Thyroid gland (tissue), 4 donors: ENCODE results near the gene PIP5K1C. TPM values are rescaled to one million over a fixed set of nuclear protein-coding genes. Genes with fewer than 3 reads are reported as not detected.

Experiments used
- DNase-seq, 2 donors: peaks; one replicate each; pipeline ENCODE4 v3.0.0-alpha.2; 2019
- H3K27ac ChIP-seq, 3 donors: fragments of 200-600 bp; sonication (generic); 1 replicate in 2 of 3; 2 replicates in 1 of 3; pipeline ENCODE4 v1.5.1; 2016 to 2019; ENCODE audit warnings: mild to moderate bottlenecking in 1 of 3, moderate library complexity in 1 of 3
- H3K27me3 ChIP-seq: fragments of 200-600 bp; sonication (generic); one replicate; pipeline ENCODE4 v1.5.1; 2019
- H3K36me3 ChIP-seq, 2 donors: fragments of 200-600 bp; sonication (generic); one replicate each; pipeline ENCODE4 v1.5.1; 2016 to 2019
- H3K4me1 ChIP-seq, 2 donors: fragments of 200-600 bp; sonication (generic); one replicate each; pipeline ENCODE4 v1.5.1; 2017 to 2019
- H3K4me3 ChIP-seq, 3 donors: fragments of 200-600 bp; sonication (generic); replicated peaks in 1 of 3; 1 replicate in 2 of 3; 2 replicates in 1 of 3; pipeline ENCODE4 v1.5.1; 2016; ENCODE audit warnings: mild to moderate bottlenecking in 1 of 3
- H3K9me3 ChIP-seq: fragments of 200-600 bp; sonication (generic); one replicate; pipeline ENCODE4 v1.5.1; 2017
- CTCF ChIP-seq, 6 experiments: fragments of 200-600 bp in 3 of 6; fragments of 450-650 bp in 3 of 6; sonication (generic) in 3 of 6; IDR thresholded peaks; one replicate each; pipeline ENCODE4 v1.5.1; 2016 to 2019; ENCODE audit warnings: antibody characterized with exemption in 6 of 6, mild to moderate bottlenecking in 2 of 6, inconsistent platforms in 1 of 6, moderate library complexity in 1 of 6
- POLR2A ChIP-seq, 2 donors: fragments of 450-650 bp; IDR thresholded peaks; one replicate each; pipeline ENCODE4 v1.6.1; 2017; ENCODE audit warnings: antibody characterized with exemption in 2 of 2, mild to moderate bottlenecking in 2 of 2, moderate library complexity in 1 of 2
- WGBS, 2 donors: methylation state at CpG; one replicate each; pipeline ENCODE4 v1.1.5; 2017; 5-methylcytosine and 5-hydroxymethylcytosine counted together
- intact Hi-C: fragments of 100-400 bp; cut with DNase I; formaldehyde crosslinking; loops from one replicate; pipeline ENCODE4 v1.15.1; 2023
- total RNA-seq, 4 donors: library from RNA; depleted of rRNA; stranded (reverse); fragments of >200 nt; gene quantifications; one replicate each; pipeline ENCODE4 v1.2.3, GENCODE V29; 2016

The PIP5K1C gene
- total RNA-seq, 4 donors from 2014 or later: 23.2 to 42.4 (median 35.0) TPM

- H3K27ac ChIP-seq: no peak overlapping the region
- 87% methylated on average over 13 of the region's 19 CpGs; no CpG with 5 or more reads in 1 of the 2 donors for WGBS, 2 donors
- H3K4me1 ChIP-seq: no peaks in the 10 kb centered on the region
- no peak overlapping the region for H3K4me3 ChIP-seq
- DNase-seq: no peak
- no peaks in the 10 kb centered on the region for H3K9me3 ChIP-seq
- H3K27me3 ChIP-seq: no peaks in the 10 kb centered on the region
- H3K36me3 ChIP-seq: peaks cover 18 to 30% of the 10 kb centered on the region in 2 donors
- no peak for TF ChIP-seq CTCF (IDR thresholded peaks at IDR 0.05)
- TF ChIP-seq POLR2A (IDR thresholded peaks at IDR 0.05): no peak
- intact Hi-C loops: no loop called here
Measured at GRCh38 chr19:3644351-3645066, 55.8 kb downstream of the PIP5K1C start.

GRCh38 chr19:3643674-3644313, 56.5 kb downstream of the PIP5K1C start:
- H3K27me3 ChIP-seq: no peaks in the 10 kb centered on the region
- TF ChIP-seq CTCF (IDR thresholded peaks at IDR 0.05) (no peak), POLR2A (IDR thresholded peaks at IDR 0.05) (no peak)
- H3K27ac ChIP-seq: no peak overlapping the region
- 83 to 95% methylated on average over 4 to 27 of the region's 28 CpGs for WGBS, 2 donors
- H3K4me3 ChIP-seq: no peak overlapping the region
- intact Hi-C loops: no loop called here
- peaks cover 23 to 30% of the 10 kb centered on the region in 2 donors for H3K36me3 ChIP-seq
- no peaks in the 10 kb centered on the region for H3K9me3 ChIP-seq
- no peak for DNase-seq
- no peaks in the 10 kb centered on the region for H3K4me1 ChIP-seq

GRCh38 chr19:3642987-3643673, 57.1 kb downstream of the PIP5K1C start:
- Histone ChIP-seq H3K27ac (no peak overlapping the region), H3K4me1 (no peaks in the 10 kb centered on the region), H3K9me3 (no peaks in the 10 kb centered on the region), H3K4me3 (no peak overlapping the region), H3K27me3 (no peaks in the 10 kb centered on the region), H3K36me3 (peaks cover 29 to 30% of the 10 kb centered on the region in 2 donors)
- 94% methylated on average over 36 of the region's 36 CpGs for whole genome bisulfite sequencing, 2 donors
- no peak for DNase-seq
- intact Hi-C loops: no loop called here
- TF ChIP-seq POLR2A (IDR thresholded peaks at IDR 0.05) (no peak), CTCF (IDR thresholded peaks at IDR 0.05) (no peak)

GRCh38 chr19:3642296-3642695, 58.0 kb downstream of the PIP5K1C start:
- H3K27ac ChIP-seq: no peak overlapping the region
- no peaks in the 10 kb centered on the region for H3K27me3 ChIP-seq
- TF ChIP-seq CTCF (IDR thresholded peaks at IDR 0.05) (no peak), POLR2A (IDR thresholded peaks at IDR 0.05) (no peak)
- intact Hi-C loops: no loop called here
- no peaks in the 10 kb centered on the region for H3K4me1 ChIP-seq
- WGBS, 2 donors: 92 to 95% methylated on average over 17 of the region's 17 CpGs
- no peaks in the 10 kb centered on the region for H3K9me3 ChIP-seq
- H3K36me3 ChIP-seq: peaks cover 26 to 33% of the 10 kb centered on the region in 2 donors
- no peak for DNase-seq
- no peak overlapping the region for H3K4me3 ChIP-seq
